ENCODE measurements around the gene KMT2E. TPM values are rescaled to one million over a fixed set of nuclear protein-coding genes. Genes with fewer than 3 reads are reported as not detected.

KMT2E gene
- total and polyA plus RNA-seq, 2 donors (not counting 1 experiment from before 2014, with no cell fraction given): 32.4 to 328 TPM

DNA sequence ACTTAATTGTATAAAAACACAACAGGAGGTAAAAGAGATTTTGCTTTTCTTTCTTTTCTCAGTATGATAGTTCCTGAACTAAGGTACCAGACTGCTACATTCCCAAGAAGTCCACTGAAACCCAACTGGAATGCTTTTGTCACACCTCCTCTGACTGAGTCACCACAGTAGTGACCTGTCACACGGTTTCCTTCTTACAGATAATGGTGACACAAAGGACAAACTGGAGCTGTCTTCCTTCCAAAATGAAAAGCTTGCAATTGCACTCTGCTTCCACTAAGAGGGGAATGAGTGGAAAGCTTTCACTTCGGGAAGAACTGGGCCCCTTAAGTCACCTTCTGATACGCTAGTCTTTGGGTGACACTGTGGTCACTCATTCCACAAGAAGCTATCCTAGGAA, 122.2 kb downstream of the KMT2E start:
- H3K9me3 ChIP-seq (ENCODE audit: control extremely low read depth in 1 of 3, control insufficient read depth in 2 of 3, insufficient read depth in 1 of 3, low read length in 2 of 3): no peaks in the 10 kb centered on the region
- H3K4me3 ChIP-seq (ENCODE audit: control extremely low read depth in 1 of 5, extremely low read depth in 1 of 5, insufficient read depth in 1 of 5, low read depth in 2 of 5, low read length in 4 of 5): no peak overlapping the region
- peaks cover 3 to 84% of the 10 kb centered on the region in 2 experiments for H3K36me3 ChIP-seq (replicated peaks in 1 of 2; ENCODE audit: control extremely low read depth in 1 of 2, control insufficient read depth in 1 of 2, extremely low read depth in 1 of 2, insufficient read depth in 2 of 2, low read length in 1 of 2)
- H3K9ac ChIP-seq (ENCODE audit: low read length): no peak overlapping the region
- no peak overlapping the region for H2AFZ ChIP-seq (ENCODE audit: insufficient read depth, low read depth, low read length, poor library complexity, severe bottlenecking)
- no peak overlapping the region for H3K4me3 Mint-ChIP-seq
- H3K9me3 Mint-ChIP-seq (ENCODE audit: insufficient read depth): no peaks in the 10 kb centered on the region
- peaks cover 32% of the 10 kb centered on the region for H4K20me1 ChIP-seq (ENCODE audit: control insufficient read depth, insufficient read depth, low read length, poor library complexity, severe bottlenecking)
- WGBS (ENCODE audit: insufficient coverage): 90% methylated on average over 2 of the region's 3 CpGs
- H3K27me3 ChIP-seq (replicated peaks in 1 of 4; ENCODE audit: control extremely low read depth in 1 of 4, control insufficient read depth in 3 of 4, insufficient read depth in 4 of 4, low read length in 3 of 4): no peaks in the 10 kb centered on the region
- no peak overlapping the region for H3K4me2 ChIP-seq (replicated peaks; ENCODE audit: low read depth, low read length, poor library complexity, severe bottlenecking)
- TF ChIP-seq, protein P1, sequence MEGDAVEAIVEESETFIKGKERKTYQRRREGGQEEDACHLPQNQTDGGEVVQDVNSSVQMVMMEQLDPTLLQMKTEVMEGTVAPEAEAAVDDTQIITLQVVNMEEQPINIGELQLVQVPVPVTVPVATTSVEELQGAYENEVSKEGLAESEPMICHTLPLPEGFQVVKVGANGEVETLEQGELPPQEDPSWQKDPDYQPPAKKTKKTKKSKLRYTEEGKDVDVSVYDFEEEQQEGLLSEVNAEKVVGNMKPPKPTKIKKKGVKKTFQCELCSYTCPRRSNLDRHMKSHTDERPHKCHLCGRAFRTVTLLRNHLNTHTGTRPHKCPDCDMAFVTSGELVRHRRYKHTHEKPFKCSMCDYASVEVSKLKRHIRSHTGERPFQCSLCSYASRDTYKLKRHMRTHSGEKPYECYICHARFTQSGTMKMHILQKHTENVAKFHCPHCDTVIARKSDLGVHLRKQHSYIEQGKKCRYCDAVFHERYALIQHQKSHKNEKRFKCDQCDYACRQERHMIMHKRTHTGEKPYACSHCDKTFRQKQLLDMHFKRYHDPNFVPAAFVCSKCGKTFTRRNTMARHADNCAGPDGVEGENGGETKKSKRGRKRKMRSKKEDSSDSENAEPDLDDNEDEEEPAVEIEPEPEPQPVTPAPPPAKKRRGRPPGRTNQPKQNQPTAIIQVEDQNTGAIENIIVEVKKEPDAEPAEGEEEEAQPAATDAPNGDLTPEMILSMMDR (IDR thresholded peaks at IDR 0.05): no peak
- TF ChIP-seq EZH2 (IDR thresholded peaks at IDR 0.05; ENCODE audit: borderline replicate concordance, insufficient read depth, low read depth, low read length, poor library complexity, severe bottlenecking): no peak
- H3K4me1 ChIP-seq (ENCODE audit: control insufficient read depth in 2 of 2, insufficient read depth in 2 of 2, low read length in 2 of 2): no peaks in the 10 kb centered on the region
- CTCF ChIA-PET: no interaction called here
- H3K79me2 ChIP-seq (ENCODE audit: control insufficient read depth, insufficient read depth, low read length): peaks cover 44% of the 10 kb centered on the region
- intact Hi-C loops (cut with micrococcal nuclease): no loop called here
- DNase-seq (no peak), ATAC-seq (ENCODE audit: low read depth) (no peak)
- no peak overlapping the region for H3K27ac Mint-ChIP-seq
- POLR2A ChIA-PET: interaction anchor here (0.6 kb wide), 1 partner anchor 268 kb away, joined by 4 read pairs; no protein-coding TSS in a partner anchor
- H3K27ac ChIP-seq (ENCODE audit: low read length in 2 of 2): no peak overlapping the region
- H3K27me3 Mint-ChIP-seq: no peaks in the 10 kb centered on the region
- H3K4me1 Mint-ChIP-seq: no peaks in the 10 kb centered on the region

DNA sequence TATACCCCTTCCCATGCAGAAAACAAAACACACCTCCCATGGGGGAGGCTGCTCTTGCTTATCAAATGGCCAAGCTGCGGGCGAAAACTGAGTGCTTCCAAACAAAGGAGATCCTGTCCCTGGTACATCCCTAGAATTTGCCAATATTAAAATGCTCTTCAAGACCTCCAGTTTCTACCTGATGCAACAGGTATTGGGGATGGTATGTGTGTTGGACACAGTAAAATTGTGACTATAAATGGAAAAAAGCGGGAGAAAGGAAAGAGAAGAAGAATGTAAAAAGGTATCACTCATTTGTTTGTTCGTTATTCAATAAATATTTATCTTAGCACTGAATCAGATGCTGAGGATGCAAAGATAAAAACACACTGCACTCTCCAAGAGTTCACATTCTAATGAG, 123.9 kb downstream of the KMT2E start:
- Histone ChIP-seq H2AFZ (ENCODE audit: insufficient read depth, low read depth, low read length, poor library complexity, severe bottlenecking) (no peak overlapping the region), H3K36me3 (replicated peaks in 1 of 2; ENCODE audit: control extremely low read depth in 1 of 2, control insufficient read depth in 1 of 2, extremely low read depth in 1 of 2, insufficient read depth in 2 of 2, low read length in 1 of 2) (peaks cover 3 to 81% of the 10 kb centered on the region in 2 experiments), H3K27ac (ENCODE audit: low read length in 2 of 2) (no peak overlapping the region), H3K9me3 (ENCODE audit: control extremely low read depth in 1 of 3, control insufficient read depth in 2 of 3, insufficient read depth in 1 of 3, low read length in 2 of 3) (no peaks in the 10 kb centered on the region), H3K9ac (ENCODE audit: low read length) (no peak overlapping the region), H3K4me2 (replicated peaks; ENCODE audit: low read depth, low read length, poor library complexity, severe bottlenecking) (no peak overlapping the region), H4K20me1 (ENCODE audit: control insufficient read depth, insufficient read depth, low read length, poor library complexity, severe bottlenecking) (peaks cover 32% of the 10 kb centered on the region), H3K4me1 (ENCODE audit: control insufficient read depth in 2 of 2, insufficient read depth in 2 of 2, low read length in 2 of 2) (no peaks in the 10 kb centered on the region), H3K79me2 (ENCODE audit: control insufficient read depth, insufficient read depth, low read length) (peaks cover 39% of the 10 kb centered on the region), H3K4me3 (ENCODE audit: control extremely low read depth in 1 of 5, extremely low read depth in 1 of 5, insufficient read depth in 1 of 5, low read depth in 2 of 5, low read length in 4 of 5) (no peak overlapping the region), H3K27me3 (replicated peaks in 1 of 4; ENCODE audit: control extremely low read depth in 1 of 4, control insufficient read depth in 3 of 4, insufficient read depth in 4 of 4, low read length in 3 of 4) (no peaks in the 10 kb centered on the region)
- Mint-ChIP-seq H3K27ac (no peak overlapping the region), H3K27me3 (no peaks in the 10 kb centered on the region), H3K4me3 (no peak overlapping the region), H3K9me3 (ENCODE audit: insufficient read depth) (no peaks in the 10 kb centered on the region), H3K4me1 (no peaks in the 10 kb centered on the region)
- no peak for ATAC-seq (ENCODE audit: low read depth)
- TF ChIP-seq, protein P1 (IDR thresholded peaks at IDR 0.05): no peak
- no peak for TF ChIP-seq EZH2 (IDR thresholded peaks at IDR 0.05; ENCODE audit: borderline replicate concordance, insufficient read depth, low read depth, low read length, poor library complexity, severe bottlenecking)
- ChIA-PET POLR2A (no interaction called here), CTCF (no interaction called here)
- intact Hi-C loops (cut with micrococcal nuclease): no loop called here
- no CpG with 5 or more reads among the region's 4 CpGs for WGBS (ENCODE audit: insufficient coverage)
- DNase-seq: no peak
